Measurements from ENCODE around the gene HDAC4.

The HDAC4 gene

DNA sequence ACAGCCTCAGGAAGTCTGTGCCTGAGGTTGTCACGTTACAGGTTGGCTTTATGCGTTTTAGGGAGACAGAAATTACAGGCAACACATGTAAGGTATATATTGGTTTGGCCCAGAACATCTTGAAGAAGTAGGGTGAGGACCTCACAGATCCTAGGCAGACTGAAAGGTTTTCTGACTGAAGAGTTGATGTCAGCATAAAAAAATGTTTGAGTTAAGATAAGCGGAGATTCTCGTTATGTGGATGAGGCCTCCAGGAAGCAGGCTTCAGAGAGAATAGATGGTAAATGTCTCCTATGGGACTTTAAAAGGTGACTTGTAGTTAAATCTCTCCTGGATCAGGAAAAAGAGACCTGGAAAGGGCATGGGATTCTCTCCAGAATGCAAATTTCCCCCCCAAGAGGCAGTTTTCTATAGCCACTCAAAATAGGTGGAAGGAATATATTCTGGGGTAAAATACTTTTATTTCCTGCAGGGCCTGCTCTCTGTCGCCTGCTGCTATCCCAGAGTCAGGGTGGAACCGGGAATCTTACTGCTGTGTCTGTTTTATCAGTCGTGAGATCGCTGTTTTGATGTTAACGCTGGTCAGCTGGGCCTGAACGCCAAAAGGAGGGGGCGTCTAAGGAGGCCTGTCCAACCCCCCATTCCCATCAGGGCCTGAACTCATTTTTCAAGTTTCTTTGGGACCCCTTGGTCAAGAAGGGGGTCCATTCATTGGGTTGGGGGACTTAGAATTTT is 171.1 kb downstream of the HDAC4 start:
- Histone ChIP-seq H3K4me1 (ENCODE audit: insufficient read depth, low read length) (peaks cover 8% of the 10 kb centered on the region; the same call in 1 of the 2 replicates), H3K9ac (ENCODE audit: low read depth, low read length) (no peak overlapping the region), H3K9me3 (ENCODE audit: control insufficient read depth, insufficient read depth, low read length) (no peaks in the 10 kb centered on the region), H3K36me3 (ENCODE audit: insufficient read depth, low read length) (no peaks in the 10 kb centered on the region)

DNA sequence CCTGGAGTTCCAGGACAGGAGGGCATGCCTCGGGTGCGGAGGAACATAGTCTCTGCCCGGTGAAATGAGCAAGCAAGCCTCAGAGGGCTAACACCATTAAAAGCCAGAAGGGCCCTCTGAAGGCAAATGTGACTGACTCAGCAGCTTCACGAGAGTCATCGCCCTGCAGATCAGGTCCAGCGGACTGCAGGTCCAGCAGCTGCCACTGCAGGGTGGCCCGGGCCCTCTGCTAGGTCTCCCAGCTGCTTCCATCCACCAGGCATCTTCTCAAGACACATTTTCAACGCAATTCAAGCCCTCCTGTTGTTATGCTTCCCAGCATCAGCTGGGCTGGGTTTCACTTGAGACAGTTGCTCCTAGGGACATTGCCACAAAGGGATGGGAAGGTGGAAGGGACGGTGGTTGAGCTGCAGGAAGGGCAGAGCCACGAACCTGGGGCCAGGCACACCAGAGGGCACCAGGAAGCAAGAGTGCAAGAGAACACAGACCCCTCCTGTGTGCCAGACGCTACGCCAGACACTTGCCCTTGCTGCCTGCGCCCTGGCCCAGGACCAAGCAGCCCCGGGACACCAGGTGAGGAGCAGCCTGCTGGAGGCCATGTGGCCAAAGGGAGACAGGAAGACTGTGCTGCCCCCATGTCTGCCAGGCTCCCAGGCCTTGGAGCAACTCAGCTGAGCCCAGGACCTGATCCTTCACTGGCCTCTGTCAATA is 173.0 kb downstream of the HDAC4 start:
- H3K36me3 ChIP-seq (ENCODE audit: insufficient read depth, low read length) = no peaks in the 10 kb centered on the region
- no peak overlapping the region for H3K9ac ChIP-seq (ENCODE audit: low read depth, low read length)
- peaks cover 8% of the 10 kb centered on the region; the same call in 1 of the 2 replicates for H3K4me1 ChIP-seq (ENCODE audit: insufficient read depth, low read length)
- H3K9me3 ChIP-seq (ENCODE audit: control insufficient read depth, insufficient read depth, low read length) = no peaks in the 10 kb centered on the region

DNA sequence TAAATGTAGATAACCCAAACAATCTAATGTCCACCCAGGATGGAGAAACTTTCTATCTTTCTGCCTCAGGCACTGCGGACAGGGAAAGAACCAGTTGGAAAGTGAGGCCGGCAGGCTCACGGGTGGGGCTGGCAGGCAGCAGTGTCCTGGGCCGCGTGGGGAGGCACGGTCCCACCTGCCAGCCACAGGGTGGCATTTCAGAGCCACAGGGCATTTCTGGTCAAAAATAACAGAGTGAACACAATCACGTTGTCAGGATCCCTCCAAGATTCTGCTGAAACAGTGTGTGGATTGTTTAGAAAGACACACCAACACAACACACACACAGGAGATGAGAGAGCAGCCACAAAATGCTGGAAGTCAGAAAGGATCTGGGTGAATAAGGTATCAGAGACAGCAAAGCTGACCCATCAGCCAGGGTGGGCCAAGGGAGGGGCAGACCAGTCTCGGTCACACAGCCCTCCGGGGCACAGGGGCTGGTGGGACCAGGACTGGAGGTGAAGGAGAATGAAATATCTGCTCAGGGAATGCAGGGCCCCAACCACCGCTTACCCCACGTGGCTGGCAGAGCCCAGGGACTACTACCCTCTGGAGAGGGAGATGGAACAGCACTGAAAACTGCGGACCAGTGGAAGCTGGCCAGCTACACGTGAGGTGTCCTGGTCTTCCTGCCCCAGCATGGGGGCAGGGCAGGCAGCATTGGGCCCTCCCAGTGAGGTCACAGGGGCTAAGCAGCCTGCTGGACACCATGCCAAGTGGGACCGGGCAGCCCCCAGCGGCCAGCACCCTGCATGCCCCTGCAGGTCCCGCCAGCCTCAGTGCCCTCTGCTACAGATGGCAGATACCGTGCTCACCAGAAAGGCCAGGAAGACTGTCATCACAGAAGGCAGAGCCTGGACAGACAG is 173.9 kb downstream of the HDAC4 start:
- Histone ChIP-seq H3K4me1 (ENCODE audit: insufficient read depth, low read length) (peaks cover 8% of the 10 kb centered on the region; the same call in 1 of the 2 replicates), H3K9ac (ENCODE audit: low read depth, low read length) (no peak overlapping the region), H3K9me3 (ENCODE audit: control insufficient read depth, insufficient read depth, low read length) (no peaks in the 10 kb centered on the region), H3K36me3 (ENCODE audit: insufficient read depth, low read length) (no peaks in the 10 kb centered on the region)

DNA sequence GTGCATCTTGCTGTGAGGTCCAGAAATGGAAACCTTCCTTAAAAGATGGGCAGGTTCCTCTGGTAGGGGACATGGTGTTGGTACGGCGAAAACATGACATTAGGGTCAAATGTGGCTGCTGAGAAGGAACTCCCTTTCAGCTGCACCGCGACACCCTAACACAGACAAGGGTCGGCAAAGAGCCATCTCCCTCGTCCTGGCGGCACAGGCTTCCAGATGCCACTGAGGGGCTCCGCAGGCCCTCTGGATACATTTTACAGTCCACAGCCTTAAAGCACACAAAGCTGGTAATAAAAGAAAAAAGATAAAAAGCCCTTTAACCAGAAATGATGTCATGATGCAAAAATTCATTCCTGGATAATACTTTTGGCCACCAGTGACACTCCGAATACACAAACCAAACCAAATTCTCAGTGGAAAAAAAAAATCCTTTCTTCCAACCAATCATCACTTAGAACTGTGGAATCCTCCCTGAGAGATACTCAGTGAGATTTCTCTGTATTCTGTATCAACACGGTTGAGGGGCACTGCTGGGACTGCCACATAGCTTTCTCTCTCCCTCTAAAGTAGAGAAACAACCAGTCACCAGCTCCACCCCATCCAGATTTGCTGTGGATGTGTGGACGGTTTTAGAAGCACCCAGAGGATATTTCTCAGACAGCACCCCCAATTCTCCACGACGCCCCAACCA is 174.8 kb downstream of the HDAC4 start:
- Histone ChIP-seq H3K9ac (ENCODE audit: low read depth, low read length) (no peak overlapping the region), H3K9me3 (ENCODE audit: control insufficient read depth, insufficient read depth, low read length) (no peaks in the 10 kb centered on the region), H3K4me1 (ENCODE audit: insufficient read depth, low read length) (peaks cover 8% of the 10 kb centered on the region; the same call in 1 of the 2 replicates), H3K36me3 (ENCODE audit: insufficient read depth, low read length) (no peaks in the 10 kb centered on the region)

DNA sequence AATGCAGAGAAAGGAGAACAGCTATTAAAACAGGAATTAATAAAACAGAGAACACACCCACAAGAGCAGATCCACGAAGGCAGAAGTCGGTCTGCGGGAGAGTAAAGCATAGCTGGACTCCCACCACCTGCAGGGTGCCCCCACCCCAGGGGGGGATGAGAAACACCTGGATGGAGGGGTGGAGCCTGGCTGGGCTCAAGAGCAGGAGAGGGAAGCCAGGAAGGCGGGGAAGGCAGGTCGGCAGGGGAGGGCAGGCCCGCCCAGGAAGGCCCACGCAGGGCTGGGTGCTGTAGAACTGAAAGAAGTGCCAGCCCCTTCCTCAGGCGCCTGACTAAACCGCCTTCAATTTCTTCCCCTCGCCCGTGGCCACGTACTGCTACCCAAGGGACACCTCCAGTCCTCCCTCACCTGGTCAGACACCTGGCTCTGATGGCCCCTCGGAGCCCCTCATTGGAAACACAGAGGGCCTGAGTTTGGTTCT is 175.4 kb downstream of the HDAC4 start:
- Histone ChIP-seq H3K4me1 (ENCODE audit: insufficient read depth, low read length) (peaks cover 8% of the 10 kb centered on the region; the same call in 1 of the 2 replicates), H3K9ac (ENCODE audit: low read depth, low read length) (no peak overlapping the region), H3K36me3 (ENCODE audit: insufficient read depth, low read length) (no peaks in the 10 kb centered on the region), H3K9me3 (ENCODE audit: control insufficient read depth, insufficient read depth, low read length) (no peaks in the 10 kb centered on the region)

DNA sequence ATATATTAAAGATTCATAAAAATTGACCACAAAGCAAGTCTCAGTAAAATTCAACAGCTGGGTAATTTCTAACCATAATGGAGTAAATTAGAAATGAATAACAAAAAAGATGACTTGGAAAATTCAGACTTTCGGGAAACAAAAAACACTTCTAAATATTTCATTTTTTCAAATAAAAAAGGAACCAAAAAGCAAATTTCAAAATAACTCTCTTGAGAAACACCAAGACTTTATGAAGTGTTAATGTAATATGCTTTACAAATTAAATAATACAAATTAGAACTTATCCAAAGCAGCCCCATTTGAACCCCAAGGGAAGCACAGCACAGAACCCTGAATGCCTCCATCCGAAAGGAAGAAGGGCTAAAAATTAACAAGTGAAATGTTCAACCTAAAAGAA is 175.9 kb downstream of the HDAC4 start:
- Histone ChIP-seq H3K36me3 (ENCODE audit: insufficient read depth, low read length) (no peaks in the 10 kb centered on the region), H3K9me3 (ENCODE audit: control insufficient read depth, insufficient read depth, low read length) (no peaks in the 10 kb centered on the region), H3K9ac (ENCODE audit: low read depth, low read length) (no peak overlapping the region), H3K4me1 (ENCODE audit: insufficient read depth, low read length) (peaks cover 8% of the 10 kb centered on the region; the same call in 1 of the 2 replicates)

DNA sequence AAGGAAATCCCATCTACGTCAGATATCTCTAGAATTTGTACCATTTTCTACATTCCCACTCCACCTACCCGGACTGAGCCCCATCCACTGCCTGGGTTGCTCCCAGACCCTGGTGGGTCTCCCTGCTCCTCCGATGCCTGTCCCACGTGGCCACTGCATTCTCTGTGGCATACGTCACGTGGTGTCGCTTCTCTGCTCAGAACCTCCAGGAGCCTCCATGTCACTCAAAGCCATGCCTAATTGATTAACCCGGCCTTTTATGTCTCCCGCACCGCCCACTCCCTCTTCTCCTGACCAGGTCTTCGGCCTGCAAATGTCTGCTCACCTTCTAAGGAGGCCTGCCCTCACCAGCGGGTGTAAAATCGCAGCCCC is 176.6 kb downstream of the HDAC4 start:
- Histone ChIP-seq H3K4me1 (ENCODE audit: insufficient read depth, low read length) (peaks cover 8% of the 10 kb centered on the region; the same call in 1 of the 2 replicates), H3K9ac (ENCODE audit: low read depth, low read length) (no peak overlapping the region)

DNA sequence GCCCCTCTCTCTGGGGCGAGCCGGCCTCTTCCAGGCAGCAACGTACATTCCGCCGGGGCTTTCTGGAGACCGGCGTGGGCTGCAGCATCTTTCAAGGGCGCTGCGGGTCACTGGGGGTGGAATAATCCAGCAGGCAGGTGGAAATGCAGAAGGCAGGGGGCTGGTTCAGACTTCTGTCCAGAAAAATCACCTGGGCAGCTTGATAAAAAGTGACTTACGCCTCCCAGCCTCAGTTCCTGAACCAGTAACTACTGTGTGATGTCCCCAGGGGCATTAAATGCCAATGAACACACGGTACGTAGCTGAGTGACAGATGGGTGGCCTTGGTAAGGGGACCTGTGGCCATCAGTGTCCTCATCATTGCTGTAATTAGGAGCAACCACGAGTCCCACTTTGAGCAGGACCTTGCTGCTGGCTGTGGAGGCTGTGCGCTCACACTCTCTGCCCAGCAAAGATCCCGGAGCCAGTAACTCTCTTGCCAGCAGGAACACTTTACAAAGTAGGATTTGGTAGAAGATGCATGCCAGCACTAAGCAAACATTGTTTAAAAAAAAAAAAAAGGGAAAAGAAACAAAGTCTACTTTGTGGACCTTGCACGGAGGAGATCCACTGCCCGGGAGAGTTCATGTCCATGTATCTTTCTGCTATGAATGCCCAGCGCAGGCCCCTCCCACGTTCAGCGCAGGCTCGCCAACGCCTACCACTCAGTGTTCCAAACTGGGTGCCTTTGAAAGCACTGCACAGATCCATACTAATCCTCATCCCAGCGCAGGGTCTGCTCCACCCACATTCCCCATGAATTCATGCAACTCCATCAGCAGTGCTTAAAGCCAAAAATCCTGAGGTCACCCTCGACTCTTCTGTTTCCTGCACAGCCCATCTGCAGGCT is 177.3 kb downstream of the HDAC4 start:
- no peaks in the 10 kb centered on the region for H3K36me3 ChIP-seq (ENCODE audit: insufficient read depth, low read length)
- no peaks in the 10 kb centered on the region for H3K9me3 ChIP-seq (ENCODE audit: control insufficient read depth, insufficient read depth, low read length)
- peaks cover 8% of the 10 kb centered on the region; the same call in 1 of the 2 replicates for H3K4me1 ChIP-seq (ENCODE audit: insufficient read depth, low read length)
- no peak overlapping the region for H3K9ac ChIP-seq (ENCODE audit: low read depth, low read length)

More for the DNA sequence above, 176.6 kb downstream of the HDAC4 start:
- Histone ChIP-seq H3K36me3 (ENCODE audit: insufficient read depth, low read length) (no peaks in the 10 kb centered on the region), H3K9me3 (ENCODE audit: control insufficient read depth, insufficient read depth, low read length) (no peaks in the 10 kb centered on the region)

DNA sequence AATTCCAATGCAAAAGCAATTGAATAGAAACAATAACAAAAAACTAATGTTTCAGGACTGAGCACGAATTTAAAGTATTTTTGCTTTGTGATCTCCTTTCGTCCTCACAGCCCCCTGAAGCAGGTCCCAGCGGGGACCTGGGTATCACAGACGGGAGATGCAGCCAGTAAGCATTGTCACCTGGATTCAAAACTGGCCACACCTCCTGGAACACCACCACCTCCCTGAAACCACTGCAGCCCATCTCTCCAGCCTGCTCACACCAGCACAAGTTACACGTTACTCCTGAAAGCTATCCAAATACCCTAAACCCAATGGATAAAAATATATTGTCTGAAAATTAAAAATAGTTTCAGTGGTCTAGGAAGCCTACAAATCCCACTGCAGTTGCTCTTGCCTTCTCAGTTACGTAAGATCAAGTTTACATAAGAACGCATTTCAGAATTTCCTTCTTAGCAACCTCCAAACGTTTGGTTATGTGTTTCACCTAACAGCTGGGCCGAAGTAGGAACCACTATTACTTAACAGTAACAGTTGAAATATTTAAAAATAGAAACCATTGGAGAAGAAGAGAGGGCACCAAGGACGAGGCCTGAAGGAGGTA is 178.0 kb downstream of the HDAC4 start:
- Histone ChIP-seq H3K4me1 (ENCODE audit: insufficient read depth, low read length) (peaks cover 8% of the 10 kb centered on the region; the same call in 1 of the 2 replicates), H3K36me3 (ENCODE audit: insufficient read depth, low read length) (no peaks in the 10 kb centered on the region), H3K9me3 (ENCODE audit: control insufficient read depth, insufficient read depth, low read length) (no peaks in the 10 kb centered on the region), H3K9ac (ENCODE audit: low read depth, low read length) (no peak overlapping the region)

DNA sequence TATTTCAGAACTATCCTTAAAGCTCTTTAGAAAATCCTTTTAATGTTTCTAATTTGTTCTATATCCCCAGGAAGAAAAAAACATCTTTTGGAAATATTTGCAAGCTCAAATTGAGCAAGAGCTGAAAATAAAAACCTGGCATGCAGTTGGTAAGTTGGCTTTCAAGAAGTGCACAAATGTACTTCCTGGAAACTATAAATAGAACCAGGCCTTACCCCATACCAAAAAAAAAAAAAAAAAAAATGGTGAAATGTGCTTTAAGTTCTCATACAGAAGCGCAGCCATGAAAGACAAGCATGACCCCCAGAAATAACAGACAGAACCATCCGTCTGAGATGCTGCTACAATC is 178.5 kb downstream of the HDAC4 start:
- Histone ChIP-seq H3K36me3 (ENCODE audit: insufficient read depth, low read length) (no peaks in the 10 kb centered on the region), H3K9ac (ENCODE audit: low read depth, low read length) (no peak overlapping the region), H3K9me3 (ENCODE audit: control insufficient read depth, insufficient read depth, low read length) (no peaks in the 10 kb centered on the region), H3K4me1 (ENCODE audit: insufficient read depth, low read length) (peaks cover 8% of the 10 kb centered on the region; the same call in 1 of the 2 replicates)

DNA sequence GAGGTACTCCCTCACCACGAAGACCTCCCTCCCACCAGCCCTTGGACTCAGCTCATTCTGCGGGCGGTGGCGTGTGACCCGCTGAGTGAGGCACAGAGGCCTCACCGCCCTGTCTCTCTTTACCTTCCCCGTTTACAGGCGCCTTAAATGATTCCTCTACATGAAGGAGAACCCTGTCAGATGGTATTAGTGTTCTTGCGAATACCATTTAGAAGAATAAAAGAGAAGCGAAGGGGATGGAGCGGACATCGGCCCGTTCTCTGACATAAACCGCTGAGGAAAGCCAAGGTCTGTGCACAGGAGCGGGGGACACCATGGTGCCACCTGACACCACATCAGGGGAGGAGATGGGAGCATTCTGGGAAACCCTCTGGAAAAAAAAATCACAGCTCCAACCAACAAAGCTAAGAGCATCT is 179.8 kb downstream of the HDAC4 start:
- Histone ChIP-seq H3K4me1 (ENCODE audit: insufficient read depth, low read length) (peaks cover 8% of the 10 kb centered on the region; the same call in 1 of the 2 replicates), H3K9ac (ENCODE audit: low read depth, low read length) (no peak overlapping the region), H3K36me3 (ENCODE audit: insufficient read depth, low read length) (no peaks in the 10 kb centered on the region), H3K9me3 (ENCODE audit: control insufficient read depth, insufficient read depth, low read length) (no peaks in the 10 kb centered on the region)

DNA sequence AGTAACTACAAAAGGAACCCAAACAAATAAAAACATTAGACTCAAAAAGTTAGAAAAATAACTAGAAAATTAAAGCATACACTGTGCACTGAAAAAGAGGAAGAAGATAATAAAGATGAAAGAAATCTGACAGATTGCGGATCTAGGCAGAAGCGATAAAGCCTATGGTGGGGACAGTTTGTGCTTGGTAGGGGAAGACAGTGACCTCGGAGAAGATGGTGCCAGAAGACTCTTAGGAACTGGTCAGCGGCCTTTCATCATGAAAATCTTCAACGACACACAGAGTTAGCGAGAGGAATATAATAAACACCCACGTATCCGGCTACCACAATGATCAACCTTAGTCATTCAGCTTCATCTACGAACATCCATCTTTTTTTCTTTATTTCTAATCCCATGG is 180.5 kb downstream of the HDAC4 start:
- peaks cover 3% of the 10 kb centered on the region; the same call in 1 of the 2 replicates for H3K4me1 ChIP-seq (ENCODE audit: insufficient read depth, low read length)

More for the DNA sequence above, 180.5 kb downstream of the HDAC4 start:
- H3K9me3 ChIP-seq (ENCODE audit: control insufficient read depth, insufficient read depth, low read length) = no peaks in the 10 kb centered on the region
- H3K36me3 ChIP-seq (ENCODE audit: insufficient read depth, low read length) = no peaks in the 10 kb centered on the region
- H3K9ac ChIP-seq (ENCODE audit: low read depth, low read length) = no peak overlapping the region
